Dendritic cell treated with granulocyte-macrophage colony-stimulating factor and Interleukin-4, amounts not matched to agents 40 ng/mL and 50 ng/mL, for 4 days (primary cell): ENCODE measurements around the gene HACD4.

Experiments
- H3K27ac Mint-ChIP-seq: one replicate; pipeline ENCODE4 v1.8.0; 2022; ENCODE audit warnings: mild to moderate bottlenecking, mixed read lengths
- H3K27me3 Mint-ChIP-seq: one replicate; pipeline ENCODE4 v1.8.0; 2022; ENCODE audit warnings: mild to moderate bottlenecking, mixed read lengths
- H3K36me3 Mint-ChIP-seq: one replicate; pipeline ENCODE4 v1.8.0; 2022; ENCODE audit warnings: low read depth, mixed read lengths
- H3K4me1 Mint-ChIP-seq: one replicate; pipeline ENCODE4 v1.8.0; 2022; ENCODE audit warnings: low read depth, mixed read lengths
- H3K4me3 Mint-ChIP-seq: one replicate; pipeline ENCODE4 v1.8.0; 2022; ENCODE audit warnings: mild to moderate bottlenecking, moderate library complexity, mixed read lengths
- H3K9me3 Mint-ChIP-seq: one replicate; pipeline ENCODE4 v1.8.0; 2022; ENCODE audit warnings: mixed read lengths
- intact Hi-C: fragments of 100-400 bp; cut with micrococcal nuclease; formaldehyde crosslinking; loops from one replicate; pipeline ENCODE4 v1.15.0; 2022

The HACD4 gene

DNA sequence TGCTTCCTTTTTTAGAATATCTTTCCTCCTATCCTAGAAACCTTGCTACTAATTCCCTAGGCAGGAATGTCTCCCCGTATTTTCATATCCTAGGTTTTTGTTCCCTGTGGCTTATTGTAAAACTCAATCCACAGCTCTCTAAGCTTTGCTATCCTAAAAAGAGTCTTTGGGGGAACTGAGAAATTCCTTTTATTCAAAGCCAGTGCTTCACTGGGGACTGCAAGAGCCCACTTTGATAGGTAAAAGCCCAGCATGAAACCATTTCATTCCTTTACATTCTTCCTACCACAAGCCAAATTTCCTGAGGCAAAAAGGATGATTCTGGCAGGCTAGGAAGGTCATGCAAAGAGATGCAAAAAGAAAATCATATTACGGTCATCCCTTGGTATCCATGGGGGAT lies 5.8 kb upstream of the HACD4 start:
- Mint-ChIP-seq H3K9me3 (peaks cover 8% of the 10 kb centered on the region), H3K4me1 (peaks cover 7% of the 10 kb centered on the region), H3K27me3 (peaks cover 1% of the 10 kb centered on the region), H3K36me3 (no peaks in the 10 kb centered on the region), H3K27ac (no peak overlapping the region), H3K4me3 (no peak overlapping the region)
- intact Hi-C loops, result no loop called here

DNA sequence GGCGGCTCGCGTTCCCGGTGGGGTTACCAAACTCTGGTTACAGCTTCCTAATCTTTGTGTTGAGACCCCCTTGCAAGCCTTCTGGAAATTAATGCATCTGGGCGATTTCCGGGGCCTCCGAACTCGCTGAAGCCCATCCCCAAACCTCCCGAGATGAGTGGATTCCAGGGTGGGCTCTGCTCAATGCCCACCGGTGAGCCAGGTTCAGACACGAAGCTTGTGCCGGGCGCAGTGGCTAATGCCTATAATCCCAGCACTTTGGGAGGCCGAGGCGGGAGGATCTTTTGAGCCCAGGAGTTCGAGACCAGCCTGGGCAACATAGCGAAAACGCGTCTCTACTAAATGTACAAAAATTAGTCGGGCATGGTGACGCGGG lies 356 bp upstream of the HACD4 start:
- Mint-ChIP-seq H3K27ac (no peak overlapping the region), H3K27me3 (peaks cover 1% of the 10 kb centered on the region), H3K36me3 (no peaks in the 10 kb centered on the region), H3K4me1 (peaks cover 9% of the 10 kb centered on the region), H3K4me3 (no peak overlapping the region), H3K9me3 (peaks cover 8% of the 10 kb centered on the region)
- intact Hi-C loops, result loop anchor here (5.0 kb wide), 2 partner anchors 36 to 66 kb away; no protein-coding TSS in a partner anchor

DNA sequence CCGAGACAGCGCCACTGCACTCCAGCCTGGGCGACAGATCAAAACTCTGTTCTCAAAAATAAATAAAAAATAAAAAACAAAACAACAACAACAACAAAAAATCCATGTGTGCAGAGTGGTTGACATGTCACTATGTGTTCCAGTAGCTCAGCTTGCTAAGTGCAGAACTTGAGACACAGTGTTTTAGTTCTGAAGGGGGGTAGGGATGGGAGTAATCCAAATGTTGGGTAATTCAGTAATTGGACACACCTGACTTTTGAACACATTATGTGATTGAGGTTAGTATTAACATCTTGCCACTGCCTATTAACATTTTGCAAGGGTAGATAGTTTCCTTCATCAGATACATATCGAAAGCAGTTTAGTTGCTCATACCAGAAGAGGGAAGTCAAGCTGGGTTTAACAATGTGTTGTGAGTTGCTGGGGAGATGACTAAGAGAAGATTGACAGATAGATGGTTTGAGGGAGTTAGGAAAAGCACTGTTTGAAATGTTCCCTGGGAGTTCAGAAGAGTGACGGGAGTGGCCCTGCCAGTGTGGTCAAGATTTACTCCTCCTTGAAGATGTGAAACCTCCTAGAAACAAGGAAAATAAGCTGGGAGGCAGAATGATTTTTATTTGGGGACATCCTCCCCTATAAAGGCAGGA lies 928 bp downstream of the HACD4 start:
- Mint-ChIP-seq H3K4me3 (no peak overlapping the region), H3K36me3 (peaks cover 7% of the 10 kb centered on the region), H3K27ac (no peak overlapping the region), H3K4me1 (peaks cover 9% of the 10 kb centered on the region), H3K9me3 (peaks cover 8% of the 10 kb centered on the region), H3K27me3 (peaks cover 1% of the 10 kb centered on the region)
- intact Hi-C loops, result loop anchor here (5.0 kb wide), 2 partner anchors 37 to 67 kb away; no protein-coding TSS in a partner anchor

DNA sequence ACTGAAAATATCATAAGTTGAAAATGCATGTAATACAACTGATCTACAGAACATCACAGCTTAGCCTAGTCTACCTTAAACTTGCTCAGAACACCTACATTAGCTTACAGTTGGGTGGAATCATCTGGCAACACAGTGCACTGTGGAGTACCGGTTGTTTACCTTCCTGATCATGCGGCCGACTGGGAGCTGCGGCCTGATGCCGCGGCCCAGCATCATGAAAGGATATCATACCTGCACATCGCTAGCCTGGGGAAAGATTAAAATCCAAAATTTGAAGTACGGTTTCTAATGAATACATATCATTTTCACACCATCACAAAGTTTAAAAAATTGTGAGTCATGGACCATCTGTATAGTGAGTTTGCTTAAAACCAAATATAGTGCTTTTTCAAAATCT lies 1.8 kb downstream of the HACD4 start:
- Mint-ChIP-seq H3K9me3 (peaks cover 8% of the 10 kb centered on the region), H3K36me3 (peaks cover 7% of the 10 kb centered on the region)
- intact Hi-C loops, result loop anchor here (5.0 kb wide), 3 partner anchors 38 to 68 kb away; no protein-coding TSS in a partner anchor

DNA sequence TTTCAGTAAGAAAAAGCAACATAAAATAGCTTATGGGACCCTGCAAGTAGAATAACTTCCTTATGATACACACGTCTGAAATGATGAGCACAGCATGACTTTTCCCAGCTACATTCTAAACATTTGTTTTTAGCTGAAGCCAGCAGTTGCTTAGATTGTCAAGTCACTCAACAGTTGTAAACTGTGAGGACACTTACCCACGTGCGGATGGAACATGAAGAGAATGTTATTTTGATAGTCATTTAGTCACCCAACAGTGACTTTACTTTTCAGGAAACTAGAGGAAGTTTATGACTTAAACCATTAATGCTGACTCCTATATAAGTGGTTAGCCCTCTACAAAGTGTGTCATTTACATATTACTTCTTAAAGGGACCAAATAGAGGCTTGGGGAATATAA lies 3.0 kb downstream of the HACD4 start:
- intact Hi-C loops, result loop anchor here (5.0 kb wide), 1 partner anchor 46 kb away; no protein-coding TSS in a partner anchor
- Mint-ChIP-seq H3K27ac (peak overlapping the region; percentile 25), H3K4me1 (peaks cover 16% of the 10 kb centered on the region), H3K27me3 (peaks cover 1% of the 10 kb centered on the region), H3K4me3 (no peak overlapping the region), H3K9me3 (peaks cover 8% of the 10 kb centered on the region), H3K36me3 (peaks cover 7% of the 10 kb centered on the region)

More for the DNA sequence above, 1.8 kb downstream of the HACD4 start:
- no peak overlapping the region for H3K4me3 Mint-ChIP-seq
- H3K4me1 Mint-ChIP-seq, result peaks cover 9% of the 10 kb centered on the region
- H3K27ac Mint-ChIP-seq, result no peak overlapping the region
- H3K27me3 Mint-ChIP-seq, result peaks cover 1% of the 10 kb centered on the region

DNA sequence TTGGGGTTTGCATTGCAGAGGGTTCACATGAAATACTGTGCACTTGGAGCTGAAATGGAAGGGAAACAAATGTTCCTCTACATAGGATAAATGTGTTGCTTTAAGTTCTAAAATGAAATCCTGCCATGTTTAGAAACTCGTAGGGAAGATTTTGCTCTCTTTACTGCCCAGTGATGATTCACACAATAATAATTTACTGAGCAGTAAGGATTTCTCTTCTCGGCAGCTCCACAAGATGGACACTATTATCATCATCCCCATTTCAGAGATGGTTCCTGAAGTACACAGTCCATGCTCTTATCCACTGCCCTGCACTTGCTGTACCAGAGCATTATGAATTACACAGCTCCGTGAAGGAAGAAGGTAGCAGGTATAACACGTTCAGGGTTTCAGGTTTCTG lies 4.1 kb downstream of the HACD4 start:
- no peak overlapping the region for H3K4me3 Mint-ChIP-seq
- no peaks in the 10 kb centered on the region for H3K9me3 Mint-ChIP-seq
- H3K36me3 Mint-ChIP-seq, result peaks cover 7% of the 10 kb centered on the region
- intact Hi-C loops, result loop anchor here (5.0 kb wide), 1 partner anchor 45 kb away; no protein-coding TSS in a partner anchor
- H3K27ac Mint-ChIP-seq, result no peak overlapping the region
- no peaks in the 10 kb centered on the region for H3K27me3 Mint-ChIP-seq
- peaks cover 11% of the 10 kb centered on the region for H3K4me1 Mint-ChIP-seq

DNA sequence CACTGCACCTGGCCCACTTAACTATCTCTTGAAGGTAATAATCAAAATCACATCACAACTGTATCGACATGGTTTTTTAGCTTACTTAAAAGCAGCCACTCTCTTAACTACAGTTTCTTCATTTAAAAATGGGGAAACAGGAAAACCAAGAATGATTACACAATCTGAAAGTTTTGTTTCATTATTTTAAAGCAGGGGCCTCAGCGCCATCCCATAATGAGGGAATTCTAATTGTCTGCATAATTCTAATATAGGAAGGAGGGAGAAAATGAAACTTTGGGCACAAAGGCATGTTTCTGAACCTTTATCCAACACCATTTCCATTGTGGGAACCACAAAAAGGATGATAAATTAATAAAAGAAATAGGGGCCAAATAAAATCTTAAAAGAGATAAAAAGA lies 7.6 kb downstream of the HACD4 start:
- Mint-ChIP-seq H3K9me3 (no peaks in the 10 kb centered on the region), H3K4me1 (peaks cover 20% of the 10 kb centered on the region), H3K36me3 (peaks cover 14% of the 10 kb centered on the region), H3K27ac (peak overlapping the region; percentile 85), H3K4me3 (peak overlapping the region; percentile 61), H3K27me3 (no peaks in the 10 kb centered on the region)
- intact Hi-C loops, result no loop called here

DNA sequence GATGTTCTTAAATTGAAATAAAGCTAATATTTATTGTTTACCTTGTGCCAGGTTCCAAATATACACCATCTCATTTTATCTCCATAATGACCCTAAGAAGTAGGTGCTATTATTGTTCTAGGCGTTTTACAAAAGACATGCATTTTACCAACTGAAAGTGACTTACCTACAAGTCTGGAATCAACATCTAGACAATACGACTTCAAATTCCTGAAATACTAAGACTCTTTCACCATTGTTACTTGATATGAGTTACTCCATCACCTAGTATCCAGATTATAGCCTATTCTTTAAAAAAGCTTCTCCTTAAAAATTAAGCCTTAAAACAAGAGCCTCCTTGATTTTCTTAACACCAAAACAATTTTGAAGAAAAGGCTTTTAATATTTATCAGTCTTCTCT lies 13.3 kb downstream of the HACD4 start:
- no peak overlapping the region for H3K27ac Mint-ChIP-seq
- H3K27me3 Mint-ChIP-seq, result no peaks in the 10 kb centered on the region
- intact Hi-C loops, result no loop called here
- peaks cover 42% of the 10 kb centered on the region for H3K36me3 Mint-ChIP-seq
- no peak overlapping the region for H3K4me3 Mint-ChIP-seq
- H3K4me1 Mint-ChIP-seq, result peaks cover 22% of the 10 kb centered on the region
- H3K9me3 Mint-ChIP-seq, result no peaks in the 10 kb centered on the region

DNA sequence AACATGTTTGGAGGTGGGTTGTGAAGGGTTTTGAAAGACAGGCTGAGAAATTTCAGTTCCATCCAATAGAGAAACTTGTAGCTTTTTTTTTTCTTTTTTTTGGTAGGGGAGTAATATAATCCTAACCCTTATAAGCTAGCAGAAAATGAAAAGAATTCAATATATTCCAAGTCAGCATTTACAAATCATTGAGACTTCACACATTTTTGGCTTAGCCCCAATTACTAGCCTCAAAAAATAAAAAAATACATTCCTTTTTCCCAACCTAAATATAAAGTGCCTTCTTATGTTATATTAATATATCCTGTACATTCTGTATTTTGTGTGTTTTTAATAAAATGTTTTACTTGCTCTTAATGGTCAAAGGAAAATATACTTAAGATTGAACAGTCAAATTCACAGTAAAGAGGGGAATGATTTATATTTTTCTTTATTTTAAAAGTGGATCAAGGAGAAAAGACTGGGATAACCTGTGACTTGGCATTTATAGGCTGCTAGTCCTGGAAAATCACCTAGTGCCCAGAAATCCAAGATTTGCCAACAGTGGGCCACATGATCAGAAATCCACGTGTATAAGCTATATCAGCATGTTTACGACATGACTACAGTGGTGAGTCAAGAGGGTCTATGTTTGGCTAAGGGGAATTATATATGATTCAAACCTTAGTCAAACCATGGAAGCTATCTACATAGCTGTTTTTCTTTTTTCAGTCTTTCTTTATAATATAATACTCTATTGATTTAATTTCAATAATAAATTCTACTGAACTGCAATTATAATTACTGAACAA lies 14.5 kb downstream of the HACD4 start:
- Mint-ChIP-seq H3K27ac (no peak overlapping the region), H3K9me3 (no peaks in the 10 kb centered on the region), H3K4me3 (no peak overlapping the region), H3K27me3 (no peaks in the 10 kb centered on the region), H3K36me3 (peaks cover 54% of the 10 kb centered on the region), H3K4me1 (peaks cover 22% of the 10 kb centered on the region)
- intact Hi-C loops, result no loop called here

DNA sequence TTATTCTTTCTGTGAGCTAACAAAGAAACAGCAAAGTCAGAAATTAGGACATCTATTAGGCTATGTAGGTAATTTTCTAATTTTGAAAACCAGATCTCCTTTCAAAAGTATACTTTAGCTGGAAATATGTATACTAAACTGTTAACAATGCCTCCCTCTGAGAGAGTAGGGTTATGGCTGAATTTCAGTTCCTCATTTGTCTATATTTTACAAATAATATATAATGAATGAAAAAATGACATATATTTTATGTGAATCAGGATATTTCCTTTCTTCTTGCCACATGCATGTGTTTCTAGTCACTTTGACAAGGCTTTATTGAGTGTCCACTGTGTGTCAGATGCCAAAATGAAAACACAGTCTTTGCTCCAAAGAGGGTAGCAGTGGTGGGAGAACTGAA lies 15.4 kb downstream of the HACD4 start:
- Mint-ChIP-seq H3K4me3 (no peak overlapping the region), H3K27me3 (no peaks in the 10 kb centered on the region), H3K4me1 (peaks cover 14% of the 10 kb centered on the region), H3K9me3 (no peaks in the 10 kb centered on the region), H3K36me3 (peaks cover 60% of the 10 kb centered on the region), H3K27ac (no peak overlapping the region)
- intact Hi-C loops, result no loop called here

DNA sequence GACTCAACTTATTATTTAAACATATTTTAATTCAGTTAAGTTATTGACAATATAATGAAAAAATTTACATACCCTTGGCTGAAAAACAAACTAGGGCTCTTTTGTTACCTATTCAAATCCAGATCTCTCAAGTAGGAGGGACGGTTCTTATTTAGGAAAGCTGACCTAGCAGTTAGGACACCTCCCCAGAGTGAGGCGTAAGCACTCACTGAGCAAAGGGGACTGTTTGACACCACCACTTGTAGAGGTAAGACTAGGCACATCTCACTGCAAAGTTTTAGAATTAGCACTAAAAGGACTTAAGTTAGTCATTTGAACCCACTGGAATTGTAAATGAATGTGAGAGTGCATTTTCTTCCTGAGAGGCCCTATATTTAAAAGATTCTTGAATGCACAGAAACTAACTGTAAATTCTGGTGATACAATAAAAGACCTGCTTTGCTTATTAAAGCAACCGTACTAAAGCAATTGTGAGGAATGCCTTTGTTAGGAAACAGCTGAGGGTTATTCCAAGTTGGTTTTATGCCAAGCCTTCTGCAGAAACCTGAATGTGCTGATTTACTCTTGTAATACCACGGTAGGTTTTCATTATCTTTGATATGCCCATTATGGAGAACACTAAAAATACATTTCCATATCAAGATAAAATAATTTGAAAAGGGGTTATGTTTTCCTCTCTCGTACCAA lies 16.2 kb downstream of the HACD4 start:
- intact Hi-C loops, result no loop called here
- H3K27ac Mint-ChIP-seq, result no peak overlapping the region

DNA sequence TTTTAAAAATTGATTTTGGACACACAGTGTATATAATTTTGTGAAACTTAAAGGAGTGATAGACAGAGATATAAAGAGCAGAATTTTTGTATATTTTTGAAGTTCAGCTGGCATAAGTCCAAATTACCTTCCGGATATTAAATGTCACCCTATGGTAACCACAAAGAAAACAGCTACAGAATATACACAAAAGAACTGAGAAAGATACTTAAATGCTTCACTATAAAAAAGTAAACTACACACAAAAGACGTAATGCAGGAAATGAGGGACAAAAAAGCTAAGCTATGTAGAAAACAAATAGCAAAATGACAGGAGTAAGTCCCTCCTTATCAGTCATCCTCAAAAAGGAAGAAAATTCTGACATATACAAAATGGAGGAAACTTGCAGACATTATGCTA lies 29.4 kb downstream of the HACD4 start:
- H3K4me1 Mint-ChIP-seq, result peaks cover 14% of the 10 kb centered on the region
- peaks cover 58% of the 10 kb centered on the region for H3K36me3 Mint-ChIP-seq
- H3K4me3 Mint-ChIP-seq, result no peak overlapping the region
- intact Hi-C loops, result no loop called here
- no peaks in the 10 kb centered on the region for H3K27me3 Mint-ChIP-seq
- no peak overlapping the region for H3K27ac Mint-ChIP-seq
- H3K9me3 Mint-ChIP-seq, result peaks cover 9% of the 10 kb centered on the region

More for the DNA sequence above, 16.2 kb downstream of the HACD4 start:
- H3K36me3 Mint-ChIP-seq, result peaks cover 65% of the 10 kb centered on the region
- no peaks in the 10 kb centered on the region for H3K27me3 Mint-ChIP-seq
- peaks cover 11% of the 10 kb centered on the region for H3K4me1 Mint-ChIP-seq
- H3K9me3 Mint-ChIP-seq, result no peaks in the 10 kb centered on the region
- no peak overlapping the region for H3K4me3 Mint-ChIP-seq

DNA sequence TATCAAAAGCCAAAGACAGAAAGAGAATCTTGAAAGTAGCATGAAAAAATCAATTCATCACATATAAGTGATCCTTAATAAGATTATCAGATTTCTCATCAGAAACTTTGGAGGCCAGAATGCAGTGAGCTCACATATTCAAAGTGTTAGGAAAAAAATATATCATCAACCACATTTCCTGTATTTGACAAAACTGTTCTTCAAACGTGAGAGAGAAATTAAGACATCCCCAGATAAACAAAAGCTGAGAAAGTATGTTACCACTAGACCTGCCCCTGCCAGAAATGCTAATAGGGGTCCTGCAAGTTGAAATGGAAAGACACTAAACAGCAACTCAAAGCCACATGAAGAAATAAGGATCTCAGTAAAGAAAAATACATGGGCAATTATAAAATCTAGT lies 29.9 kb downstream of the HACD4 start:
- H3K27ac Mint-ChIP-seq, result no peak overlapping the region
- intact Hi-C loops, result no loop called here
- H3K9me3 Mint-ChIP-seq, result peaks cover 9% of the 10 kb centered on the region
- H3K27me3 Mint-ChIP-seq, result no peaks in the 10 kb centered on the region
- peaks cover 14% of the 10 kb centered on the region for H3K4me1 Mint-ChIP-seq
- H3K4me3 Mint-ChIP-seq, result no peak overlapping the region
- H3K36me3 Mint-ChIP-seq, result peaks cover 54% of the 10 kb centered on the region

DNA sequence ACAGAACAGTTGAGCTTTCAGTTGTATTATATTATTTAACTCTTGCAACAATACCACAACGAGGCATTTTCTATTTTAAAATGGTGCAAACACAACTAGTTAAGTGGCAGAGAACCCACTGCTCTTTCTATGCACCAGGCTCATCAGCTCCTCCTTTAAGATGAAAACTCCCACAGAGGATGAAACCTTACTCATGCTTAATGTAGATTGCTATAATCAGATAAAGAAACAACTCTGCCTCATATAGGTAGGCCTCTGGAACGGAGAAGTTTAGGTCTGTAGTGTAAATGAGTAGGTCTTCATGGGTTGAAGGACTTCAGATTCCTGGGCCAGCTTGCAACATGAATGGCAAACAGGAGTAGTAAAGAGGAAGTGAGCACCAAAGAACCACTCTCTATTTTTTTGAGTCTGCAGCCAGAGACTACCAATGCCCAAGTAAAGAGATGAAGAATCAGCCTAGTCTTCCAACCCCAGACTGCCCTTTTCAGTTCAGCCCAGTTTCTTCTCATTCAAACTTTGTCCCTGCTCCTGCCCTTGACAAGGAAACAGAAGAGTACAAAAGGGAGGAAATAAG lies 33.9 kb downstream of the HACD4 start:
- Mint-ChIP-seq H3K9me3 (peaks cover 9% of the 10 kb centered on the region), H3K4me3 (no peak overlapping the region), H3K36me3 (peaks cover 36% of the 10 kb centered on the region), H3K27ac (no peak overlapping the region), H3K27me3 (no peaks in the 10 kb centered on the region), H3K4me1 (peaks cover 18% of the 10 kb centered on the region)
- intact Hi-C loops, result no loop called here
